VCaP (cell line): ENCODE results near the gene SKI.

Experiments used
- H3K27ac ChIP-seq: fragments of 450-650 bp; 2 replicates; pipeline ENCODE4 v1.5.1; 2017
- TF ChIP-seq, protein P1 (sequence below): fragments of 450-650 bp; conservative IDR thresholded peaks from 2 replicates; pipeline ENCODE4 v1.5.1; 2017; ENCODE audit warnings: mild to moderate bottlenecking, moderate library complexity

The SKI gene

GRCh38 chr1:2283991-2284895 is 56.1 kb downstream of the SKI start:
- TF ChIP-seq, protein P1, sequence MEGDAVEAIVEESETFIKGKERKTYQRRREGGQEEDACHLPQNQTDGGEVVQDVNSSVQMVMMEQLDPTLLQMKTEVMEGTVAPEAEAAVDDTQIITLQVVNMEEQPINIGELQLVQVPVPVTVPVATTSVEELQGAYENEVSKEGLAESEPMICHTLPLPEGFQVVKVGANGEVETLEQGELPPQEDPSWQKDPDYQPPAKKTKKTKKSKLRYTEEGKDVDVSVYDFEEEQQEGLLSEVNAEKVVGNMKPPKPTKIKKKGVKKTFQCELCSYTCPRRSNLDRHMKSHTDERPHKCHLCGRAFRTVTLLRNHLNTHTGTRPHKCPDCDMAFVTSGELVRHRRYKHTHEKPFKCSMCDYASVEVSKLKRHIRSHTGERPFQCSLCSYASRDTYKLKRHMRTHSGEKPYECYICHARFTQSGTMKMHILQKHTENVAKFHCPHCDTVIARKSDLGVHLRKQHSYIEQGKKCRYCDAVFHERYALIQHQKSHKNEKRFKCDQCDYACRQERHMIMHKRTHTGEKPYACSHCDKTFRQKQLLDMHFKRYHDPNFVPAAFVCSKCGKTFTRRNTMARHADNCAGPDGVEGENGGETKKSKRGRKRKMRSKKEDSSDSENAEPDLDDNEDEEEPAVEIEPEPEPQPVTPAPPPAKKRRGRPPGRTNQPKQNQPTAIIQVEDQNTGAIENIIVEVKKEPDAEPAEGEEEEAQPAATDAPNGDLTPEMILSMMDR, result no peak
- no peak overlapping the region for H3K27ac ChIP-seq

DNA sequence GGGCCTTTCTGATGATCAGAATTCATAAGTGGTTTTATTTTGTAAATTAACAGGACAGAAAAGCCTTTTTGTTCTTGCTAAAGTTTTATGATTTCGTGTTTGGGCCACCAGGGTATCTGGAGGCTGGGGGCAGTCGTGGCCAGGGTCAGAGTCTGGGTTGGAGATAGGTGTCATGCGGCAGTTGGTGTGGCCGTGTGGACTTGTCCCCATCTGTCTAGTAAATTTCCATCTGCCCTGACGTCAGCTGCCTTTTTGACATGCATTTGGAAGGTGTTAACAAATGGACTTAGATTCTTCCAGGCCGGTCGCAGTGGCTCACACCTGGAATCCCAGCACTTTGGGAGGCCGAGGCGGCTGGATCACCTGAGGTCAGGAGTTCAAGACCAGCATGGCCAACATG is 56.8 kb downstream of the SKI start:
- H3K27ac ChIP-seq, result no peak overlapping the region
- TF ChIP-seq, protein P1, result no peak

DNA sequence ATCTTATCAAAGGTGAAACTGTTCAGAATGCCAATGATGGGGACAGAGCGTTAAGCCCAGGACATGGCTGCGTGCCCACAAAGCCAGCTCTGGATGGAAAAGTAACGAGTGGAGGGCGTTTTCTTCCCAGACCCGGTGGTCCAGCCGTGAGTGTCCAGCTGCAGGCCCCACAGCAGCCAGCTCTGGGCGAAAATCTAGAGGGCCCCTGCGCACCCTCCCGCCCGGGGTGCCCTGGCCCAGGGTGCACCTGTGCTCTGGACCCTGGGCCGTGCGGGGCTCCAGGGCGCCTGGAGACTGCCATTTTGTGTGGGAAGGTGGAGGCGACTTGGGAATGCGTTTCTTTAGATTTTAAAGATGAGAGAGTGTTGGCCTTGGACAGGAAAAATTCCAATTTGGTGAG is 58.8 kb downstream of the SKI start:
- H3K27ac ChIP-seq, result no peak overlapping the region

GRCh38 chr1:2287649-2288048 is 59.5 kb downstream of the SKI start:
- TF ChIP-seq, protein P1, result no peak
- H3K27ac ChIP-seq, result no peak overlapping the region

More for the DNA sequence above, 58.8 kb downstream of the SKI start:
- TF ChIP-seq, protein P1, result no peak

DNA sequence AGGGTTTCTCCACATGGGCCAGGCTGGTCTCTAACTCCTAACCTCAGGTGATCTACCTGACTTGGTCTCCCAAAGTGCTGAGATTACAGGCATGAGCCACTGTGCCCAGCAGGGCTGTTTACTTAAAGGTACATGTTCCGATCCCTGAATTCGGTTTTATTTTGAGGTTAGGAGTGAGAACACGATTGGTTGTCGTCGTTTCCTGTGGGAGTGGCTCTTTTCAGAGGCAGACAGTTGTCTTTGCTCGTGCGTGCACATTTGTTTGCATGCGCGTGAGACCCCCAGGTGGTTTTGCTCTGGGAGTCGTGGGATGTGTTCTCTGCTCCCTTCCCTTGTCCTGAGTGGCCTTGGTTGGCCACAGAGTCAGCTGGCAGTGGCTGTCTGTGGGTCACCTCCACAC is 60.2 kb downstream of the SKI start:
- no peak overlapping the region for H3K27ac ChIP-seq
- TF ChIP-seq, protein P1, result no peak

- no peak overlapping the region for H3K27ac ChIP-seq
- TF ChIP-seq, protein P1, result no peak
These were observed 60.9 kb downstream of the SKI start for GRCh38 chr1:2288816-2289536.

DNA sequence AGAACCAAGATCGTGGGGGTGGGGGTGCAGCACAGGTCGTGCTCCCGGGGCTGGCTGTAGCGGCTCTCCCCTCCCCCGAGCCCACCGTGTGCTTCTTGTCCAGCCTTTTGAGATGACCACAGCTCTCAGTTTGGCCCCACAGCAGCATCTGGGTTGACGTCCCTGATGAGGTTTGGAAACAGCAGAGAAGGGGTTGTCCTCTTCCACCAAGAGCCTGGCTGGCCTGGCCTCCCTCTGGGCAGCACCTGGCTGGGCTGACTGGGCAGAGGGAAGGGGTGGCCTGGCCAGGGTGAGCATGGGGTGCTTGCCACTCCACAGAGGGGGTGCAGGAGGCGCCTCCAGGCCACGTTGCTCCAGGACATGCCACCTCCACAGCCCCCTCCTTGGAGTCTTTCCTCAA is 61.5 kb downstream of the SKI start:
- TF ChIP-seq, protein P1, result no peak
- no peak overlapping the region for H3K27ac ChIP-seq
